Activated naive CD4-positive, alpha-beta T cell treated with anti-CD3 and anti-CD28 coated beads, Interleukin-2, amount 50 U/mL, for 72 hours (primary cell): Measurements from ENCODE around the gene PANX1. TPM values are rescaled to one million over a fixed set of nuclear protein-coding genes. Genes with fewer than 3 reads are reported as not detected.

Source experiments
- ATAC-seq, 2 donors: fragments of 150-1000 bp; cut with Tn5 transposase; 2 replicates each; pipeline ENCODE4 v1.10.0; 2021; ENCODE audit warnings: mild to moderate bottlenecking in 2 of 2, moderate library complexity in 2 of 2
- DNase-seq, 2 donors: peaks; one replicate each; pipeline ENCODE4 v3.0.0; 2021 to 2022; ENCODE audit warnings: low spot score in 2 of 2
- H3K27ac Mint-ChIP-seq, 2 donors: one replicate each; pipeline ENCODE4 v1.8.0; 2022; ENCODE audit warnings: mild to moderate bottlenecking in 2 of 2, mixed read lengths in 2 of 2
- H3K36me3 Mint-ChIP-seq, 2 donors: one replicate each; pipeline ENCODE4 v1.8.0; 2022; ENCODE audit warnings: mixed read lengths in 2 of 2
- H3K9me3 Mint-ChIP-seq, 2 donors: one replicate each; pipeline ENCODE4 v1.8.0; 2022; ENCODE audit warnings: mixed read lengths in 2 of 2
- total RNA-seq, 2 donors: library from RNA; stranded (reverse); gene quantifications; one replicate each; pipeline ENCODE4 v1.2.3, GENCODE V29; 2022

PANX1 gene
- total RNA-seq, 2 donors from 2014 or later = 4.8 to 10.7 TPM

DNA sequence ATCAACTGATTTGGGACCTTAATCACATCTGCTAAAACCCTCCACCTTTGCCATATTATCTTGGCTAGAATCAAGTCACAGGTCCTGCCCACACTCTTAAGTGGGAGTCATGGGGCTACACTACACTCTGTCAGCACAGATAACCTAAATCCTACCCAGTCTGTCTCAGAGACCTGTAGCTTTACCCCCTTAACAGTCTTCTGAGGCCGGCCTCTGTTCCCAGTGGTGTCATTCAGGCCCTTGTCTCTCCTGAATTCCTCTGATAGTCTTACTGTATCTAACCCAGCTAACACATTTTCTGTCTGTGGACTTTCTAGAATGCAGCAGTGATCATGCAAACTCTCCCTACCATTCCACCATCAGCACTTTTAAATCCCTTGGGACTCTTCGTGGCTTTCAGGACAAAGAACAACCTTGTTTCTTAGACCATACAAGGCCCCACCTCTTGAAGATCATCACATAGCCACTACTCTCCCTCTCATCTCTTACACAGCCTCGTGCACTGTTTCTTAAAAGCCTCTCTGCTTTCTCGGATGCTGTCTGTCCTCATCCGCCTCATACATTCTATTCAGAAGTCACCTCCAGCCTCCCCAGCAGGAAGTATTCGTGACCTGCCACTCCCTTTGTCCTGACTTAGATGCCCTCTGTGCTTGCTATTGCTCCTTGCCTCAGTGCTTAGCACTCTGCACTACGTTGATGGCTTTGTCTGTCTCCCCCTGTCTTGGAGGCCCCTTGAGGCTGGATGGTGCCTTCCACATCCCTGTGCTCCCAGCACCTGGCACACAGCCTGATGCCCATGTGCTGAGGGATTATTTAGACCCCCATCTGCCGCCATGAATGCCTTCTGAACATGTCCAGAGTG, 57.9 kb downstream of the PANX1 start:
- H3K36me3 Mint-ChIP-seq = peaks cover 0 to 7% of the 10 kb centered on the region in 2 donors
- ATAC-seq = no peak

DNA sequence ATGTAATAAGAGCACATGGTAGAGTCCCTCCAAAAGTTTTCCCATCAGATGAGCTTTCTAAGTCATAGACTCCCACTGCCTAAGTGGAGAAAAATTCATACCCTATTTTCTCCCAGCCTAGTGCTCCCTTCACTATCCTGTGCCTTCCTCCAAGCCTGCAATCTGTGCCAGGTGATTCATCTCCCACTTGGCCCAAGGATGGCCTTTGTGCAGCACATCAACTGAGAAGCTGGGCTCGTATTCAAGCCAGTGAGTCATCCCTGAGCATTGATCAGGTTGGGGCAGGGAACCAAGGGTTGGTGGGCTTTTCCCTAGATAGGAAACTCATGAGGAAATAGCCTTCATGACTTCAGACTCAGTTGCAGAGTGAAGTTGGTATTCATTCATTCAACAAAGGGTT, 64.6 kb downstream of the PANX1 start:
- no peak overlapping the region for H3K27ac Mint-ChIP-seq
- DNase-seq (no peak), ATAC-seq (no peak)
- H3K9me3 Mint-ChIP-seq = peaks cover 0 to 7% of the 10 kb centered on the region in 2 donors
- H3K36me3 Mint-ChIP-seq = peaks cover 0 to 7% of the 10 kb centered on the region in 2 donors

More for the DNA sequence above, 57.9 kb downstream of the PANX1 start:
- H3K9me3 Mint-ChIP-seq = peaks cover 0 to 7% of the 10 kb centered on the region in 2 donors
- no peak overlapping the region for H3K27ac Mint-ChIP-seq
- no peak for DNase-seq

- no peak for ATAC-seq
- H3K27ac Mint-ChIP-seq = no peak overlapping the region
- no peaks in the 10 kb centered on the region for H3K9me3 Mint-ChIP-seq
Measured at GRCh38 chr11:94194712-94195111, 66.1 kb downstream of the PANX1 start.

DNA sequence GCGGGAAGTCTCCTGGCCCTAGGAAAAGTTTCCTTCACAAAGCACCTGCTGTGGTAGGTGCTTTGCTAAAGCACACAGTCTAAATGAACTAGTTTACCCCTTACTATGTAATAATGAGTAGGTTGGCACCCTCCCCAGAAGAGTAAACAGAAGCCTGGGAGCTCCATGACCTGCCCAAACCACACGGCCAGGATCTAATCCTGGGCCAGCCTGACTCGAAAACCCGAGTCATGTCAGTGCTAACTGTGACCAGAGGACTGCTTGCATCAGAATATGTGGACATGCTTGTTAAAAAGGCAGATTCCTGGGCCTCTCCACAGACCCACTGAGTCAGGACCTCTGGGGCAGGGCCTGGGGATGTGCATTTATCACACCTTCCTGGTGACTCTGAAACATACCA, 67.7 kb downstream of the PANX1 start:
- DNase-seq = no peak
- no peak for ATAC-seq
- Mint-ChIP-seq H3K9me3 (no peaks in the 10 kb centered on the region), H3K27ac (no peak overlapping the region), H3K36me3 (no peaks in the 10 kb centered on the region)

More at GRCh38 chr11:94194712-94195111, 66.1 kb downstream of the PANX1 start:
- no peak for DNase-seq
- no peaks in the 10 kb centered on the region for H3K36me3 Mint-ChIP-seq

GRCh38 chr11:94198718-94199117, 70.1 kb downstream of the PANX1 start:
- DNase-seq (no peak), ATAC-seq (no peak)
- Mint-ChIP-seq H3K36me3 (no peaks in the 10 kb centered on the region), H3K27ac (no peak overlapping the region), H3K9me3 (no peaks in the 10 kb centered on the region)

- Mint-ChIP-seq H3K27ac (no peak overlapping the region), H3K36me3 (no peaks in the 10 kb centered on the region), H3K9me3 (no peaks in the 10 kb centered on the region)
- no peak for DNase-seq
- no peak for ATAC-seq
Measured at GRCh38 chr11:94199136-94200130, 70.8 kb downstream of the PANX1 start.

DNA sequence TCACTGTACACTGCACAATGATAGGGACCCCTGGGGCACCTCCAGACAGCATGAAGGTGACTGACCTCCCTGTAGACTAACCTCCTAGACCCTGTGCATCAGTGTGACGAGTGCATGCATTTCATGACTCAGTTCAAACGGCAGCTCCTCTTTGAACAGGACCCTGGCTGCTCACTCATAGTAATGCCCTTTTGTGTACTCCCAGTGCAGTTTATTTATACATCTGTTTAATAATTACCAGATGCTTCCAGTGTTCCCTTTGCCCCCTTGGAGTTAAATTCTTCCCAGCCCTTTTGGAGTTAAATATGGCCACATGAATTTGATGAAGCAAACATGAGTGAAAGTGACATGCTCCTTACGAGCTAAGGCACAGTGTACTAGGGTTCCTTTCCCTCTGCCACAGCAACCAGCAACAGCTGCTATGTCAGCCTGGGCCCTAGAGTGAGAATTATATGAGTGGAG, 72.4 kb downstream of the PANX1 start:
- no peaks in the 10 kb centered on the region for H3K36me3 Mint-ChIP-seq
- no peak overlapping the region for H3K27ac Mint-ChIP-seq
- ATAC-seq = no peak
- peaks cover 0 to 2% of the 10 kb centered on the region in 2 donors for H3K9me3 Mint-ChIP-seq
- DNase-seq = no peak

- Mint-ChIP-seq H3K27ac (no peak overlapping the region), H3K36me3 (no peaks in the 10 kb centered on the region), H3K9me3 (peaks cover 0 to 9% of the 10 kb centered on the region in 2 donors)
- DNase-seq (no peak), ATAC-seq (no peak)
Measured at GRCh38 chr11:94203070-94203469, 74.4 kb downstream of the PANX1 start.

DNA sequence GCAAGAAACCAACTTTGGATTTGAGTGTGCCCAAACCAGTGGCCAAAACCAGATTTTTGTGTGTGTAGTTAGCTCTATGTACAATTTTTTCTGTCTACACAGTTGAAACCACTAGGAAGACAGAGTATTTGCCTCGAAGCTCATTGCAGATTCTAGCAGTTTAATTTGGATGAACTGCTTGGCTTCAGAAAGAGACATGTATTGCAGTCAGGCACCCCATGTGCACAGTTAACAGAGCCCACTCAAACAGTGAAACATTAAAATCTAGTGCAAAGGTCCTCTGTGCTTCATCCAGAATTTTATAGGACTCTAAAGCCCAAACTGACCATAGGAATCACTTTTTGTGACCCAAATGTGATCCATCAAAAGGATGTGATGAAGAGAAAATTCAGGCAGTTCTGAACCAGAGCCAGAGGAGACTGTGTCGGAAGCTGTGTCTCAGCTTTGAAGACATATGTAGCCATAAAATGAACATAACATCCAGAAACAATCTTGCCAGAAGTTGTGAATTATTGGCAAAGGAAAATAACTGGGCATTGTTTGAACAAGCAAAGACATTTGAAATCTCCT, 82.7 kb downstream of the PANX1 start:
- H3K9me3 Mint-ChIP-seq = peaks cover 0 to 12% of the 10 kb centered on the region in 2 donors
- no peak for DNase-seq
- ATAC-seq = no peak
- H3K36me3 Mint-ChIP-seq = no peaks in the 10 kb centered on the region
- H3K27ac Mint-ChIP-seq = no peak overlapping the region

DNA sequence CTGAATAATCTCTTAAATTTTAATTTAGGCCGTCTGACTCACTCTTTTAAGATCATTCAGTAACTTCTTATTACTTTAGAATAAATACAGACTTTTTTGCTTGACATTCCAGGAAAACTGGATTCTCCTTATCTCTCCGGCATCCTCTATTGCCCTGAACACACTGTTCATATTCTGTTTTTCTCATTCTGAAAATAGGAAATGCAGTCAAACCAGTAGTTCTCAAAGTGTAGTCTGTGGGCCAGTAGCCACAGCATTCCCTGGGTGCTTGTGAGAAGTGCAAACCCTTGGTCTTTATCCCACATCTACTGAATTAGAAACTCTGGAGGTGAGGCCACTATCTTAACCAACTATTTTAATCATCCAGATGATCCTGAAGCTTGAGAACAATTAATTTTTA, 84.3 kb downstream of the PANX1 start:
- DNase-seq (no peak), ATAC-seq (no peak)
- Mint-ChIP-seq H3K27ac (no peak overlapping the region), H3K36me3 (no peaks in the 10 kb centered on the region), H3K9me3 (peaks cover 0 to 10% of the 10 kb centered on the region in 2 donors)

DNA sequence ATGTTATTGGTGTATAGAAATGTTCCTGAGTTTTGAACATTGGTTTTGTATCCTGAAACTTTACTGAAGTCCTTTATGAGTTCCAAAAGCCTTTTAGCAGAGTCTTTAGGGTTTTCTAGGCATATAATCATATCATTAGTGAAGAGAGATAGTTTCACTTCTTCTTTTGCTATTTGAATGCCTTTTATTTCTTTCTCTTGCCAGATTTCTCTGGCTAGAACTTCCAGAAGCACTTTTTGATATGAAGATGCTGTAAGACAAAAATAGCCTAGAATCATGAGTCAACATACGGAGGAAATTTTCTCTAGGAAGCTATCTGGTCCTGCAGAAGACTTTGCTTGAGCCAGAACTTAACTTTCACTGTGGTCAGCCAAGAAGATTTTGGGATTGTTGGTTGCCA, 89.1 kb downstream of the PANX1 start:
- Mint-ChIP-seq H3K36me3 (peaks cover 8 to 10% of the 10 kb centered on the region in 2 donors), H3K27ac (no peak overlapping the region), H3K9me3 (peaks cover 20 to 21% of the 10 kb centered on the region in 2 donors)
- no peak for ATAC-seq
- no peak for DNase-seq

GRCh38 chr11:94218372-94218771, 89.7 kb downstream of the PANX1 start:
- H3K27ac Mint-ChIP-seq = no peak overlapping the region
- DNase-seq (no peak), ATAC-seq (no peak)
- H3K36me3 Mint-ChIP-seq = peaks cover 8 to 10% of the 10 kb centered on the region in 2 donors
- H3K9me3 Mint-ChIP-seq = peaks cover 20 to 21% of the 10 kb centered on the region in 2 donors

GRCh38 chr11:94219771-94220170, 91.1 kb downstream of the PANX1 start:
- ATAC-seq = no peak
- no peak overlapping the region for H3K27ac Mint-ChIP-seq

DNA sequence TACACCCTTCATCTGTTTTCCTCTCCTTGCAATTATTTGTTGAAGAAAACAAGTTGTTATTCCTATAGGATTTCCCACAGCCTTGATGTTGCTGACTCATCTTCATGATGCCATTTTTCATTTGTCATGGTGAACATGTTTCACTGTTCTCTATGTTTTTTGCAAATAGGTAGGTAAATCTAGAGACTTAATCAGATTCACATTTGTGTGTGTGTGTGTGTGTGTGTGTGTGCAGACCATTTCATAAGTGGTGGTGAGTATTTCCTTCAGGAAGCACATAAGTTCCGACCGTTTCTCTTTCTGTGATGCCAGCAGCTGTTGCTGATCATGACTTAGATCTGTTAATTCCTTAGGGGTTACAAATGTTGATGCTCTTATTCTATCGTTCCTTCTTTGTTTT, 95.4 kb downstream of the PANX1 start:
- Mint-ChIP-seq H3K9me3 (peaks cover 17 to 20% of the 10 kb centered on the region in 2 donors), H3K36me3 (peaks cover 5 to 8% of the 10 kb centered on the region in 2 donors), H3K27ac (no peak overlapping the region)
- ATAC-seq (no peak), DNase-seq (no peak)

More at GRCh38 chr11:94219771-94220170, 91.1 kb downstream of the PANX1 start:
- no peak for DNase-seq
- Mint-ChIP-seq H3K9me3 (peaks cover 20 to 21% of the 10 kb centered on the region in 2 donors), H3K36me3 (peaks cover 8 to 10% of the 10 kb centered on the region in 2 donors)
